Mesendoderm (in vitro differentiated cells): ENCODE data around the gene ARFGAP1.

ENCODE experiments used
- DNase-seq: peaks from one replicate; pipeline ENCODE4 v3.0.0; 2013
- H2AK5ac ChIP-seq: 2 replicates; pipeline ENCODE4 v1.6.1; 2013; ENCODE audit warnings: low read length, inconsistent platforms
- H2BK120ac ChIP-seq: 2 replicates; pipeline ENCODE4 v1.6.1; 2013; ENCODE audit warnings: low read depth, mild to moderate bottlenecking, low read length, moderate library complexity, mixed read lengths
- H2BK15ac ChIP-seq: replicated peaks from 2 replicates; pipeline ENCODE4 v1.6.1; 2013; ENCODE audit warnings: low read depth, mild to moderate bottlenecking, moderate library complexity
- H2BK5ac ChIP-seq: 2 replicates; pipeline ENCODE4 v1.6.1; 2013; ENCODE audit warnings: low read length, inconsistent platforms
- H3K18ac ChIP-seq: 2 replicates; pipeline ENCODE4 v1.6.1; 2013; ENCODE audit warnings: mild to moderate bottlenecking, low read length, mixed read lengths
- H3K23ac ChIP-seq: one replicate; pipeline ENCODE4 v1.6.1; 2013; ENCODE audit warnings: low read length
- H3K27ac ChIP-seq: 2 replicates; pipeline ENCODE4 v1.5.1; 2013; ENCODE audit warnings: low read depth, mild to moderate bottlenecking, inconsistent platforms, low read length, moderate library complexity
- H3K27me3 ChIP-seq: 2 replicates; pipeline ENCODE4 v1.6.1; 2013; ENCODE audit warnings: low read length, control low read depth, mild to moderate bottlenecking, inconsistent platforms; ENCODE audit not compliant: insufficient read depth, poor library complexity
- H3K36me3 ChIP-seq: 2 replicates; pipeline ENCODE4 v1.6.1; 2013; ENCODE audit warnings: low read length, inconsistent platforms; ENCODE audit not compliant: control insufficient read depth, insufficient read depth
- H3K4ac ChIP-seq: one replicate; pipeline ENCODE4 v1.6.1; 2013; ENCODE audit warnings: low read depth, mild to moderate bottlenecking, low read length, moderate library complexity
- H3K4me1 ChIP-seq: 2 replicates; pipeline ENCODE4 v1.6.1; 2013; ENCODE audit warnings: low read depth, low read length, inconsistent platforms; ENCODE audit not compliant: control insufficient read depth
- H3K4me2 ChIP-seq: 2 replicates; pipeline ENCODE4 v1.6.1; 2013; ENCODE audit warnings: low read length
- H3K4me3 ChIP-seq: 2 replicates; pipeline ENCODE4 v1.5.1; 2013; ENCODE audit warnings: mild to moderate bottlenecking, low read length
- H3K56ac ChIP-seq: one replicate; pipeline ENCODE4 v1.6.1; 2013; ENCODE audit warnings: low read length
- H3K79me1 ChIP-seq: 2 replicates; pipeline ENCODE4 v1.6.1; 2013; ENCODE audit warnings: low read length, inconsistent platforms
- H3K79me2 ChIP-seq: 2 replicates; pipeline ENCODE4 v1.6.1; 2013; ENCODE audit warnings: mild to moderate bottlenecking, low read length; ENCODE audit not compliant: control insufficient read depth, insufficient read depth
- H3K9ac ChIP-seq: 2 replicates; pipeline ENCODE4 v1.6.1; 2013; ENCODE audit warnings: low read length, inconsistent platforms
- H4K5ac ChIP-seq: one replicate; pipeline ENCODE4 v1.6.1; 2013; ENCODE audit warnings: low read length
- H4K8ac ChIP-seq: one replicate; pipeline ENCODE4 v1.6.1; 2013; ENCODE audit warnings: low read depth, mild to moderate bottlenecking, control low read depth, low read length, moderate library complexity
- WGBS: extraction: QIAGEN DNeasy Blood & Tissue Kit; methylation state at CpG from one replicate; pipeline ENCODE4 v1.1.7; 2013; ENCODE audit warnings: low lambda C conversion rate, missing lambda C conversion rate; ENCODE audit not compliant: insufficient coverage; ENCODE audit errors: extremely low coverage; 5-methylcytosine and 5-hydroxymethylcytosine counted together

ARFGAP1 gene

GRCh38 chr20:63326314-63327230 is 54.0 kb downstream of the ARFGAP1 start:
- H4K8ac ChIP-seq, result no peak overlapping the region
- H3K36me3 ChIP-seq, result no peaks in the 10 kb centered on the region
- H3K79me2 ChIP-seq, result no peaks in the 10 kb centered on the region
- no peaks in the 10 kb centered on the region for H3K79me1 ChIP-seq
- no peaks in the 10 kb centered on the region for H3K27me3 ChIP-seq
- H2BK5ac ChIP-seq, result no peak overlapping the region
- no peak overlapping the region for H3K4me3 ChIP-seq
- H3K4me2 ChIP-seq, result no peak overlapping the region
- H3K27ac ChIP-seq, result no peak overlapping the region
- no peak overlapping the region for H3K56ac ChIP-seq
- H3K23ac ChIP-seq, result no peak overlapping the region
- H3K9ac ChIP-seq, result no peak overlapping the region
- no peak overlapping the region for H2BK15ac ChIP-seq
- H2BK120ac ChIP-seq, result no peak overlapping the region
- H3K4ac ChIP-seq, result no peak overlapping the region
- no peak overlapping the region for H2AK5ac ChIP-seq
- WGBS, result no CpG with 5 or more reads among the region's 15 CpGs
- DNase-seq, result no peak
- no peak overlapping the region for H3K18ac ChIP-seq
- no peak overlapping the region for H4K5ac ChIP-seq
- H3K4me1 ChIP-seq, result no peaks in the 10 kb centered on the region

- no peak overlapping the region for H2BK5ac ChIP-seq
- H4K5ac ChIP-seq, result no peak overlapping the region
- no peak for DNase-seq
- no peak overlapping the region for H2BK15ac ChIP-seq
- H3K23ac ChIP-seq, result no peak overlapping the region
- no peak overlapping the region for H4K8ac ChIP-seq
- no CpG with 5 or more reads among the region's 8 CpGs for WGBS
- no peak overlapping the region for H2AK5ac ChIP-seq
- H3K27me3 ChIP-seq, result no peaks in the 10 kb centered on the region
- H3K18ac ChIP-seq, result no peak overlapping the region
- no peak overlapping the region for H3K4ac ChIP-seq
- no peak overlapping the region for H3K9ac ChIP-seq
- no peaks in the 10 kb centered on the region for H3K79me2 ChIP-seq
- no peak overlapping the region for H3K4me3 ChIP-seq
- no peak overlapping the region for H2BK120ac ChIP-seq
- H3K27ac ChIP-seq, result no peak overlapping the region
- no peaks in the 10 kb centered on the region for H3K4me1 ChIP-seq
- H3K4me2 ChIP-seq, result no peak overlapping the region
- no peaks in the 10 kb centered on the region for H3K36me3 ChIP-seq
- H3K56ac ChIP-seq, result no peak overlapping the region
- no peaks in the 10 kb centered on the region for H3K79me1 ChIP-seq
These were observed 54.7 kb downstream of the ARFGAP1 start for GRCh38 chr20:63327231-63327745.

GRCh38 chr20:63328026-63328700 is 55.5 kb downstream of the ARFGAP1 start:
- H4K8ac ChIP-seq, result no peak overlapping the region
- no peaks in the 10 kb centered on the region for H3K4me1 ChIP-seq
- no CpG with 5 or more reads among the region's 20 CpGs for WGBS
- no peak overlapping the region for H4K5ac ChIP-seq
- H3K9ac ChIP-seq, result no peak overlapping the region
- DNase-seq, result no peak
- no peak overlapping the region for H2BK120ac ChIP-seq
- H3K27ac ChIP-seq, result no peak overlapping the region
- H3K4me3 ChIP-seq, result no peak overlapping the region
- H3K56ac ChIP-seq, result no peak overlapping the region
- no peak overlapping the region for H2BK5ac ChIP-seq
- H3K36me3 ChIP-seq, result no peaks in the 10 kb centered on the region
- no peak overlapping the region for H2AK5ac ChIP-seq
- H3K4me2 ChIP-seq, result no peak overlapping the region
- H2BK15ac ChIP-seq, result no peak overlapping the region
- H3K79me2 ChIP-seq, result no peaks in the 10 kb centered on the region
- no peak overlapping the region for H3K18ac ChIP-seq
- no peak overlapping the region for H3K4ac ChIP-seq
- H3K27me3 ChIP-seq, result no peaks in the 10 kb centered on the region
- no peaks in the 10 kb centered on the region for H3K79me1 ChIP-seq
- no peak overlapping the region for H3K23ac ChIP-seq

- H3K27me3 ChIP-seq, result no peaks in the 10 kb centered on the region
- H3K23ac ChIP-seq, result no peak overlapping the region
- H2BK5ac ChIP-seq, result no peak overlapping the region
- no peaks in the 10 kb centered on the region for H3K79me1 ChIP-seq
- no peak overlapping the region for H2BK15ac ChIP-seq
- H3K4me2 ChIP-seq, result no peak overlapping the region
- H3K36me3 ChIP-seq, result no peaks in the 10 kb centered on the region
- no CpG with 5 or more reads among the region's 21 CpGs for WGBS
- no peak overlapping the region for H2AK5ac ChIP-seq
- H3K56ac ChIP-seq, result no peak overlapping the region
- no peak overlapping the region for H3K9ac ChIP-seq
- no peak overlapping the region for H3K4me3 ChIP-seq
- H3K18ac ChIP-seq, result no peak overlapping the region
- DNase-seq, result no peak
- H3K27ac ChIP-seq, result no peak overlapping the region
- H2BK120ac ChIP-seq, result no peak overlapping the region
- H4K8ac ChIP-seq, result no peak overlapping the region
- H4K5ac ChIP-seq, result no peak overlapping the region
- H3K4me1 ChIP-seq, result no peaks in the 10 kb centered on the region
- H3K4ac ChIP-seq, result no peak overlapping the region
- no peaks in the 10 kb centered on the region for H3K79me2 ChIP-seq
These were observed 56.2 kb downstream of the ARFGAP1 start for GRCh38 chr20:63328718-63329275.

- no peaks in the 10 kb centered on the region for H3K4me1 ChIP-seq
- no peak overlapping the region for H2BK5ac ChIP-seq
- no peak overlapping the region for H2BK15ac ChIP-seq
- H3K4me2 ChIP-seq, result no peak overlapping the region
- no peak overlapping the region for H3K23ac ChIP-seq
- H3K4ac ChIP-seq, result no peak overlapping the region
- H3K56ac ChIP-seq, result no peak overlapping the region
- no peak overlapping the region for H3K4me3 ChIP-seq
- H3K27ac ChIP-seq, result no peak overlapping the region
- no peaks in the 10 kb centered on the region for H3K27me3 ChIP-seq
- no peak for DNase-seq
- no peak overlapping the region for H4K5ac ChIP-seq
- WGBS, result no CpG with 5 or more reads among the region's 18 CpGs
- no peaks in the 10 kb centered on the region for H3K79me1 ChIP-seq
- no peak overlapping the region for H3K18ac ChIP-seq
- H3K36me3 ChIP-seq, result no peaks in the 10 kb centered on the region
- no peak overlapping the region for H2BK120ac ChIP-seq
- no peak overlapping the region for H2AK5ac ChIP-seq
- H3K79me2 ChIP-seq, result no peaks in the 10 kb centered on the region
- no peak overlapping the region for H3K9ac ChIP-seq
- no peak overlapping the region for H4K8ac ChIP-seq
These were observed 56.9 kb downstream of the ARFGAP1 start for GRCh38 chr20:63329331-63330083.
